ENCODE results near the gene RNPS1. TPM values are rescaled to one million over a fixed set of nuclear protein-coding genes. Genes with fewer than 3 reads are reported as not detected.

The RNPS1 gene
- total and polyA plus RNA-seq, 4 experiments from 2014 or later, result 151 to 267 (median 208) TPM

GRCh38 chr16:2228161-2228824, 39.6 kb downstream of the RNPS1 start:
- H3K27me3 Mint-ChIP-seq, result peaks cover 0 to 1% of the 10 kb centered on the region in 2 donors
- no peak overlapping the region for H3K4me3 Mint-ChIP-seq
- intact Hi-C loops (cut with micrococcal nuclease), result no loop called here
- no peaks in the 10 kb centered on the region for H3K9me3 Mint-ChIP-seq
- H3K27ac Mint-ChIP-seq, result no peak overlapping the region
- Histone ChIP-seq H3K9me3 (ENCODE audit: control insufficient read depth in 1 of 2, low read length in 2 of 2) (no peaks in the 10 kb centered on the region), H3K36me3 (ENCODE audit: insufficient read depth, low read length) (peaks cover 41% of the 10 kb centered on the region), H3K4me1 (ENCODE audit: insufficient read depth, low read length) (peaks cover 14% of the 10 kb centered on the region), H3K27ac (ENCODE audit: low read depth, low read length) (no peak overlapping the region), H3K27me3 (ENCODE audit: insufficient read depth, low read length) (no peaks in the 10 kb centered on the region), H3K4me3 (ENCODE audit: low read length in 2 of 2) (no peak overlapping the region)
- peaks cover 6 to 23% (median 15%) of the 10 kb centered on the region in 4 donors for H3K4me1 Mint-ChIP-seq
- H3K36me3 Mint-ChIP-seq, result peaks cover 9 to 26% of the 10 kb centered on the region in 2 donors
- DNase-seq, result no peak
- POLR2A ChIA-PET (ENCODE audit: partially characterized antibody), result interaction anchor here (1.1 kb wide), 1 partner anchor 23 kb away, joined by 4 read pairs; the partner anchor contains the start of gene MLST8
- CTCF ChIA-PET (ENCODE audit: partially characterized antibody), result no interaction called here

GRCh38 chr16:2226918-2227317, 41.0 kb downstream of the RNPS1 start:
- Histone ChIP-seq H3K9me3 (ENCODE audit: control insufficient read depth in 1 of 2, low read length in 2 of 2) (no peaks in the 10 kb centered on the region), H3K36me3 (ENCODE audit: insufficient read depth, low read length) (peaks cover 33% of the 10 kb centered on the region), H3K4me1 (ENCODE audit: insufficient read depth, low read length) (peaks cover 14% of the 10 kb centered on the region), H3K27ac (ENCODE audit: low read depth, low read length) (no peak overlapping the region), H3K4me3 (ENCODE audit: low read length in 2 of 2) (no peak overlapping the region), H3K27me3 (ENCODE audit: insufficient read depth, low read length) (no peaks in the 10 kb centered on the region)
- H3K9me3 Mint-ChIP-seq, result no peaks in the 10 kb centered on the region
- peaks cover 7 to 27% (median 19%) of the 10 kb centered on the region in 4 donors for H3K4me1 Mint-ChIP-seq
- H3K36me3 Mint-ChIP-seq, result peaks cover 9 to 23% of the 10 kb centered on the region in 2 donors
- POLR2A ChIA-PET (ENCODE audit: partially characterized antibody), result interaction anchor here (1.5 to 1.6 kb wide), 2 partner anchors 12 to 262 kb away, joined by 3 to 4 read pairs; partner anchors contain the start of genes PGP and RPS2
- H3K27ac Mint-ChIP-seq, result peak overlapping the region in 1 of 7 donors; percentile 11
- peaks cover 0 to 1% of the 10 kb centered on the region in 2 donors for H3K27me3 Mint-ChIP-seq
- H3K4me3 Mint-ChIP-seq, result peak overlapping the region in 1 of 8 donors; percentile 27
- no peak for DNase-seq
- intact Hi-C loops (cut with micrococcal nuclease), result no loop called here
- CTCF ChIA-PET (ENCODE audit: partially characterized antibody), result no interaction called here

GRCh38 chr16:2226245-2226793, 41.6 kb downstream of the RNPS1 start:
- ChIA-PET POLR2A (ENCODE audit: partially characterized antibody) (interaction anchor here (1.5 to 1.6 kb wide), 2 partner anchors 12 to 262 kb away, joined by 3 to 4 read pairs; partner anchors contain the start of genes PGP and RPS2), CTCF (ENCODE audit: partially characterized antibody) (no interaction called here)
- Histone ChIP-seq H3K4me1 (ENCODE audit: insufficient read depth, low read length) (peaks cover 14% of the 10 kb centered on the region), H3K36me3 (ENCODE audit: insufficient read depth, low read length) (peaks cover 27% of the 10 kb centered on the region), H3K27me3 (ENCODE audit: insufficient read depth, low read length) (no peaks in the 10 kb centered on the region), H3K27ac (ENCODE audit: low read depth, low read length) (no peak overlapping the region), H3K9me3 (ENCODE audit: control insufficient read depth in 1 of 2, low read length in 2 of 2) (no peaks in the 10 kb centered on the region), H3K4me3 (ENCODE audit: low read length in 2 of 2) (no peak overlapping the region)
- intact Hi-C loops (cut with micrococcal nuclease), result no loop called here
- Mint-ChIP-seq H3K27me3 (peaks cover 0 to 1% of the 10 kb centered on the region in 2 donors), H3K4me3 (peak overlapping the region in 2 of 8 donors; percentile 36 to 59), H3K27ac (peak overlapping the region in 1 of 7 donors; percentile 11), H3K4me1 (peaks cover 7 to 27% (median 19%) of the 10 kb centered on the region in 4 donors), H3K36me3 (peaks cover 9 to 20% of the 10 kb centered on the region in 2 donors), H3K9me3 (no peaks in the 10 kb centered on the region)
- DNase-seq, result no peak

DNA sequence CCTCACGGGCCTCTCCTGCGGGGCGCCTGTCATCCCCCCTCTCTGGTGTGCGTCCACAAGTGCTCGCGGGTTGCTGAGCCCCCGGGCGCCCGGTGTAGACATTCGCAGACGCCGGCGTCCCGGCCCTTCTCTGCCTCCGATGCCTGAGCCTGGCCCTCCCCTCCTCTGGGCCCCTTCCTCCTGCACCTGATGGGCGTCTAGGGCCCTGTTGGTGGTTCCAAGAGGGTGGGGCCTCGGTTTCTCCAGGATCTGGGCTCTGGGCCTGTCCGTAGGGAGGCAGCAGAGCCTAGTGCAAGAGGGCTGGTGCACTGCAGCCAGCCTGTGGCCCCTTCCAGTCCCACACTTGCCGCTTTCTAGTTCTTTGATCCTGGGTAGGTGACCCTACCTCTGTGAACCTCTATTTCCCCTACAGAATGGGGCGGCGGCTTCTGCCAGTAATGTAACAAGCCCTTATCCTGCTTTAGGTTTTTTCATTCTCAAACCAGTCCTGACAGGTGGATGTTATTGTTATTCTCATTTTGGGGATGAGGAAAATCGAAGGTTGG, 43.9 kb downstream of the RNPS1 start:
- H3K36me3 ChIP-seq (ENCODE audit: insufficient read depth, low read length), result peaks cover 12% of the 10 kb centered on the region
- Mint-ChIP-seq H3K27ac (peak overlapping the region in 6 of 7 donors; percentile 68 to 85 (median 80)), H3K4me3 (peak overlapping the region; percentile 77 to 91 (median 82)), H3K9me3 (no peaks in the 10 kb centered on the region), H3K36me3 (peaks cover 4 to 10% of the 10 kb centered on the region in 2 donors), H3K27me3 (no peaks in the 10 kb centered on the region), H3K4me1 (peaks cover 7 to 27% (median 19%) of the 10 kb centered on the region in 4 donors)
- peak overlapping the region; percentile 81 to 84 for H3K4me3 ChIP-seq (ENCODE audit: low read length in 2 of 2)
- ChIA-PET POLR2A (ENCODE audit: partially characterized antibody) (interaction anchor here (1.0 to 3.7 kb wide), 6 partner anchors 9 to 518 kb away, joined by 3 to 22 read pairs (median 8); partner anchors contain the start of genes ECI1, MAPK8IP3, MLST8 and NHERF2), CTCF (ENCODE audit: partially characterized antibody) (no interaction called here)
- peaks cover 14% of the 10 kb centered on the region for H3K4me1 ChIP-seq (ENCODE audit: insufficient read depth, low read length)
- intact Hi-C loops (cut with micrococcal nuclease), result loop anchor here (1.0 kb wide), 5 partner anchors 9 to 69 kb away; partner anchors contain the start of genes ECI1, MLST8, RNPS1 and TRAF7
- H3K27ac ChIP-seq (ENCODE audit: low read depth, low read length), result peak overlapping the region; percentile 90
- no peaks in the 10 kb centered on the region for H3K27me3 ChIP-seq (ENCODE audit: insufficient read depth, low read length)
- no peaks in the 10 kb centered on the region for H3K9me3 ChIP-seq (ENCODE audit: control insufficient read depth in 1 of 2, low read length in 2 of 2)
- DNase-seq, result peak in 1 of 5 donors; percentile 42

DNA sequence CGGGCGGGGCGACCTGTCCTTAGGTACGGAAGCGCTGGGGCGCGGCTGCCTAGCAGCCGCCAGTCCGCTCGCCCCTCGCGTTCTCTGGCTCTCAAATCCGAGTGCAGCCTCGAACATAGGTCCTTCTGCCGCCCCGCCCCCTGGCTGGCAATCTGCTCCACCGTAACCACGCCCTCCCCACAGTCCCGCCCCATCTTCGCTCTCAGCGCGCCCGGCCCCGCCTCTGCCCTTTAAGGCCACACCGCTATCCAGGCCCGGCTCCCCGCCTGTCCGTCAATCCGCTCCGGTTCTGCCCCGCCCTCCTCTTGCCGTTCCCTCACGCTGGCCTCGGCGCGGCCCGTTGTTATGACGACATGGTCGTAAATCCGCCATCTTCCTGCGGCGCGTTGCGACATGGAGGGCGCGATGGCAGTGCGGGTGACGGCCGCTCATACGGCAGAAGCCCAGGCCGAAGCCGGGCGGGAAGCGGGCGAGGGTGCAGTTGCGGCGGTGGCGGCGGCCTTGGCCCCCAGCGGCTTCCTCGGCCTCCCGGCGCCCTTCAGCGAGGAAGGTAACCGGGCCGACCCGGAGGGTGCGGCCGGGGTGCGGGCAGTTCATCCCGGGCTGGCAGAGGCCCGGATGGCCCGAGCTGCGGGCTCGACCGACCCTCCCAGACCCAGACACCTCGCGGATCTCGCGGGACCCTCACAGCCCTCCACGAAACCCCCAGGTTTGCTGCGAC, 44.5 kb downstream of the RNPS1 start, which contains the start of gene E4F1:
TSS of gene E4F1 (plus strand) at position 371 of the 721 bp plus-strand sequence. CDS start at position 394, 23 bp downstream.
- intact Hi-C loops (cut with micrococcal nuclease), result loop anchor here (1.0 kb wide), 5 partner anchors 8 to 68 kb away; partner anchors contain the start of genes ECI1, MLST8, RNPS1 and TRAF7
- no peaks in the 10 kb centered on the region for H3K9me3 Mint-ChIP-seq
- H3K9me3 ChIP-seq (ENCODE audit: control insufficient read depth in 1 of 2, low read length in 2 of 2), result no peaks in the 10 kb centered on the region
- peak within 1 kb of the TSS; percentile 90 for H3K27ac ChIP-seq (ENCODE audit: low read depth, low read length)
- H3K27me3 Mint-ChIP-seq, result no peaks in the 10 kb centered on the region
- peak within 1 kb of the TSS; percentile 85 to 93 (median 90) for H3K4me3 Mint-ChIP-seq
- peaks cover 6% of the 10 kb centered on the region for H3K36me3 ChIP-seq (ENCODE audit: insufficient read depth, low read length)
- H3K4me1 Mint-ChIP-seq, result peaks cover 7 to 27% (median 19%) of the 10 kb centered on the region in 4 donors
- peak within 1 kb of the TSS; percentile 81 to 84 for H3K4me3 ChIP-seq (ENCODE audit: low read length in 2 of 2)
- H3K36me3 Mint-ChIP-seq, result peaks cover 4 to 10% of the 10 kb centered on the region in 2 donors
- ChIA-PET POLR2A (ENCODE audit: partially characterized antibody) (interaction anchor here (1.0 to 3.7 kb wide), 7 partner anchors 9 to 518 kb away, joined by 3 to 22 read pairs (median 9); partner anchors contain the start of genes BRICD5, ECI1, MAPK8IP3 and MLST8), CTCF (ENCODE audit: partially characterized antibody) (interaction anchor here (0.8 to 1.8 kb wide), 3 partner anchors 9 to 29 kb away, joined by 3 to 4 read pairs (median 4); partner anchors contain the start of genes ECI1 and PGP)
- H3K4me1 ChIP-seq (ENCODE audit: insufficient read depth, low read length), result peaks cover 14% of the 10 kb centered on the region
- H3K27ac Mint-ChIP-seq, result peak within 1 kb of the TSS; percentile 82 to 94 (median 89)
- DNase-seq, result peak; percentile 97 to 99 (median 99)
- H3K27me3 ChIP-seq (ENCODE audit: insufficient read depth, low read length), result no peaks in the 10 kb centered on the region

DNA sequence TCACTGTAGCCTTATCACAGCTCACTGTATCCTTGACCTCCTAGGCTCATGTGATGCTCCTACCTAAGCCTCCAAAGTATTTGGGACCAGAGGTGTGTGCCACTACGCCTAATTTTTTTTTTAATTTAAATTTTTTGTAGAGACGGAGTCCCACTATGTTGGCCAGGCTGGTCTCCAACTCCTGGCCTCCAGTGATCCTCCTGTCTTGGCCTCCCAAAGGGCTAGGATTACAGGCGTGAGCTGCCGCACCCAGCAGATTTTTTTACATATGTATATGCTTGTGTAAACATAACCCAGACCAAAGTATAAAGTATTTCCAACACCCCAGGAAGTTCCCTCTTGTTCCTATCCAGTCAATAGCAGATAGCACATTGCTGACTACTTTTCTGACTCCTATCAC, 51.6 kb downstream of the RNPS1 start:
- DNase-seq, result peak in 1 of 5 donors; percentile 32
- Mint-ChIP-seq H3K9me3 (no peaks in the 10 kb centered on the region), H3K4me3 (peak overlapping the region in 7 of 8 donors; percentile 51 to 89 (median 58)), H3K27me3 (no peaks in the 10 kb centered on the region), H3K27ac (peak overlapping the region in 2 of 7 donors; percentile 67 to 81), H3K36me3 (peaks cover 0 to 6% of the 10 kb centered on the region in 2 donors), H3K4me1 (peaks cover 8 to 27% (median 17%) of the 10 kb centered on the region in 4 donors)
- Histone ChIP-seq H3K4me1 (ENCODE audit: insufficient read depth, low read length) (peaks cover 20% of the 10 kb centered on the region), H3K27me3 (ENCODE audit: insufficient read depth, low read length) (no peaks in the 10 kb centered on the region), H3K9me3 (ENCODE audit: control insufficient read depth in 1 of 2, low read length in 2 of 2) (no peaks in the 10 kb centered on the region), H3K27ac (ENCODE audit: low read depth, low read length) (no peak overlapping the region), H3K4me3 (ENCODE audit: low read length in 2 of 2) (no peak overlapping the region), H3K36me3 (ENCODE audit: insufficient read depth, low read length) (peaks cover 9% of the 10 kb centered on the region)
- ChIA-PET POLR2A (ENCODE audit: partially characterized antibody) (interaction anchor here (0.9 to 3.3 kb wide), 5 partner anchors 10 to 61 kb away, joined by 3 to 48 read pairs (median 25); partner anchors contain the start of genes DNASE1L2, ECI1, MLST8 and TRAF7), CTCF (ENCODE audit: partially characterized antibody) (interaction anchor here (1.8 kb wide), 1 partner anchor 22 kb away, joined by 8 read pairs; no protein-coding TSS in a partner anchor)
- intact Hi-C loops (cut with micrococcal nuclease), result no loop called here

All from CD4-positive, alpha-beta memory T cell (primary cell).